PC-9 (cell line): ENCODE measurements around the gene CHMP4B. TPM values are rescaled to one million over a fixed set of nuclear protein-coding genes. Genes with fewer than 3 reads are reported as not detected.

ENCODE experiments used
- BruUV-seq: library from RNA; stranded (reverse); fragments of 400-500 nt; replicated peaks from 2 replicates; lab custom pipeline; 2021; lab: Mats Ljungman, UMichigan
- CTCF ChIA-PET: fragments of 300-600 bp; sonication (Branson Sonifier 250); formaldehyde crosslinking; loops from one replicate; lab custom pipeline; 2022; ENCODE audit warnings: antibody characterized with exemption; lab: Charles Lee
- POLR2A ChIA-PET: fragments of 300-600 bp; sonication (Branson Sonifier 250); formaldehyde crosslinking; loops from one replicate; lab custom pipeline; 2022; ENCODE audit warnings: antibody characterized with exemption; ENCODE audit not compliant: unreplicated experiment; lab: Charles Lee
- DNase-seq, 2 experiments: peaks; one replicate each; pipeline versions ENCODE4 v3.0.0 to v3.0.0-alpha.2; 2015 to 2022; ENCODE audit warnings: mixed read lengths in 1 of 2
- H2AFZ ChIP-seq: fragments of 200-600 bp; sonication (generic); 2 replicates; pipeline ENCODE4 v1.8.1; 2017; ENCODE audit warnings: antibody characterized with exemption
- H3F3A ChIP-seq: fragments of 200-600 bp; sonication (generic); 2 replicates; pipeline ENCODE4 v1.8.1; 2017; ENCODE audit warnings: antibody characterized with exemption, mild to moderate bottlenecking, low read depth; ENCODE audit not compliant: insufficient read depth
- H3K27ac ChIP-seq: fragments of 200-600 bp; sonication (generic); 2 replicates; pipeline ENCODE4 v1.6.1; 2016; ENCODE audit warnings: mixed run types
- H3K27me3 ChIP-seq: fragments of 200-600 bp; sonication (generic); 2 replicates; pipeline ENCODE4 v1.6.1; 2016; ENCODE audit warnings: low read depth, mixed run types; ENCODE audit not compliant: insufficient read depth
- H3K36me3 ChIP-seq: fragments of 200-600 bp; sonication (generic); 2 replicates; pipeline ENCODE4 v1.6.1; 2016; ENCODE audit warnings: low read depth, mixed run types
- H3K4me1 ChIP-seq: fragments of 200-600 bp; sonication (generic); replicated peaks from 2 replicates; pipeline ENCODE4 v1.6.1; 2016; ENCODE audit warnings: mixed run types; ENCODE audit not compliant: insufficient read depth
- H3K4me2 ChIP-seq: fragments of 200-600 bp; sonication (generic); 2 replicates; pipeline ENCODE4 v1.6.1; 2017; ENCODE audit warnings: mixed run types
- H3K4me3 ChIP-seq: fragments of 200-600 bp; sonication (generic); 2 replicates; pipeline ENCODE4 v1.6.1; 2016; ENCODE audit warnings: mixed run types
- H3K79me2 ChIP-seq: fragments of 200-600 bp; sonication (generic); 2 replicates; pipeline ENCODE4 v1.6.1; 2017; ENCODE audit warnings: low read depth, mixed run types
- H3K9me2 ChIP-seq: fragments of 200-600 bp; sonication (generic); 2 replicates; pipeline ENCODE4 v1.8.1; 2017; ENCODE audit warnings: mild to moderate bottlenecking; ENCODE audit not compliant: insufficient read depth
- H3K9me3 ChIP-seq: fragments of 200-600 bp; sonication (generic); 2 replicates; pipeline ENCODE4 v1.8.1; 2016; ENCODE audit warnings: low read depth; ENCODE audit not compliant: insufficient read depth
- H4K20me1 ChIP-seq: fragments of 200-600 bp; sonication (generic); 2 replicates; pipeline ENCODE4 v1.8.1; 2017; ENCODE audit not compliant: insufficient read depth
- EZH2 ChIP-seq: fragments of 200-600 bp; sonication (generic); IDR thresholded peaks from 2 replicates; pipeline ENCODE4 v1.8.0; 2017; ENCODE audit warnings: antibody characterized with exemption, low read depth
- intact Hi-C: fragments of 100-400 bp; cut with micrococcal nuclease; formaldehyde crosslinking; loops from one replicate; pipeline ENCODE4 v1.10.0; 2022; ENCODE audit not compliant: unreplicated experiment
- total RNA-seq: library from RNA; stranded (reverse); gene quantifications from 2 replicates; pipeline ENCODE4 v1.2.3, GENCODE V29; 2021
- TF ChIP-seq, protein P1 (sequence below): fragments of 200-600 bp; sonication (generic); conservative IDR thresholded peaks from 2 replicates; pipeline ENCODE4 v1.6.1; 2017; ENCODE audit warnings: mixed run types, antibody characterized with exemption, mild to moderate bottlenecking, moderate library complexity

CHMP4B gene
- total RNA-seq, 1 experiment from 2014 or later, result 180 TPM

DNA sequence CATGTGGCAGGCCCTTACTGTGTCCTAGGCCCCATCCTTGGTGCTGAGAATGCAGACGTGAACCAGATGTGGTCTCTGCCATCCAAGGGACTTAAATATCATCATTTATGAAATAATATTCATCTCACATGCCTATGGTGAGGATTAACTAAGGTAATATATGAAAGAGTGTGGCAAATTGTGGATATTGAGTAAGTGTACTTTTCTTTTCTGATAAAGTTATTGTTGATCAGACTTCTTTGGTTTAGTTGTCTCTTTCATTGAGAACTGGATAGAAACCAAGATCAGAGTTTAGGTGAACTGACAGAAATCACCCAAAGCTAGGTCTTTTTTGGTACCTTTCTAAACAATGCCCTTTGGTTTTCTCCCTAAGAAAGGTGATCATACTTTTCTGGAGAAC lies 5.0 kb downstream of the CHMP4B start:
- ChIA-PET CTCF (no interaction called here), POLR2A (no interaction called here)
- peaks cover 32% of the 10 kb centered on the region for H3K36me3 ChIP-seq

DNA sequence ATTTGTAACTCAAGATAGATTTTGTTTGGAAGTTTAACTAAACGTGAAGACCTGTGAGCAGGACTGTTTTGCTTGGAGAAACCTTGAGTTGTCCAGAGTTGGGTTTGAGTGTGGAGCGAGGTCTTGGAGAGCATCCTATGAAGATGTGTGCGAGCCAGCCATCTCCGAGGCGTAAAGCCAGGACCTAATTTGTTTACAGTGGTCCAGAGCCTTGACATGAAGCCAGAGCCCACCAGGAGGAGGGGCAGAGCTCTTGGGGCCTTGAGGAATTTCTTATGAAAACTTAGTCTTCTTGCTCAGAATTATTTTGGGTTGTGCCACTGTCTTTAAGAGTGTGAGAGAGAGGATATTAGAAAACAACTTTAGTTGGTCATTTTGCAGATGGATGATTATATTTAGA lies 6.3 kb downstream of the CHMP4B start:
- peaks cover 36% of the 10 kb centered on the region for H3K4me1 ChIP-seq
- ChIA-PET CTCF (no interaction called here), POLR2A (no interaction called here)
- DNase-seq, result no peak
- H3K79me2 ChIP-seq, result peaks cover 100% of the 10 kb centered on the region
- peaks cover 27% of the 10 kb centered on the region for H3F3A ChIP-seq
- H3K9me2 ChIP-seq, result no peaks in the 10 kb centered on the region
- no TSS peak for BruUV-seq
- H3K4me2 ChIP-seq, result no peak overlapping the region
- TF ChIP-seq, protein P1, sequence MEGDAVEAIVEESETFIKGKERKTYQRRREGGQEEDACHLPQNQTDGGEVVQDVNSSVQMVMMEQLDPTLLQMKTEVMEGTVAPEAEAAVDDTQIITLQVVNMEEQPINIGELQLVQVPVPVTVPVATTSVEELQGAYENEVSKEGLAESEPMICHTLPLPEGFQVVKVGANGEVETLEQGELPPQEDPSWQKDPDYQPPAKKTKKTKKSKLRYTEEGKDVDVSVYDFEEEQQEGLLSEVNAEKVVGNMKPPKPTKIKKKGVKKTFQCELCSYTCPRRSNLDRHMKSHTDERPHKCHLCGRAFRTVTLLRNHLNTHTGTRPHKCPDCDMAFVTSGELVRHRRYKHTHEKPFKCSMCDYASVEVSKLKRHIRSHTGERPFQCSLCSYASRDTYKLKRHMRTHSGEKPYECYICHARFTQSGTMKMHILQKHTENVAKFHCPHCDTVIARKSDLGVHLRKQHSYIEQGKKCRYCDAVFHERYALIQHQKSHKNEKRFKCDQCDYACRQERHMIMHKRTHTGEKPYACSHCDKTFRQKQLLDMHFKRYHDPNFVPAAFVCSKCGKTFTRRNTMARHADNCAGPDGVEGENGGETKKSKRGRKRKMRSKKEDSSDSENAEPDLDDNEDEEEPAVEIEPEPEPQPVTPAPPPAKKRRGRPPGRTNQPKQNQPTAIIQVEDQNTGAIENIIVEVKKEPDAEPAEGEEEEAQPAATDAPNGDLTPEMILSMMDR, result no peak
- no peak for TF ChIP-seq EZH2
- H3K36me3 ChIP-seq, result peaks cover 32% of the 10 kb centered on the region
- H3K27ac ChIP-seq, result no peak overlapping the region
- no peaks in the 10 kb centered on the region for H3K9me3 ChIP-seq
- no peak overlapping the region for H2AFZ ChIP-seq
- H3K27me3 ChIP-seq, result no peaks in the 10 kb centered on the region
- no peak overlapping the region for H3K4me3 ChIP-seq
- H4K20me1 ChIP-seq, result peaks cover 91% of the 10 kb centered on the region
- intact Hi-C loops, result loop anchor here (10.0 kb wide), 1 partner anchor 247 kb away; no protein-coding TSS in a partner anchor

More for the DNA sequence above, 5.0 kb downstream of the CHMP4B start:
- no TSS peak for BruUV-seq
- Histone ChIP-seq H4K20me1 (peaks cover 81% of the 10 kb centered on the region), H3K27ac (no peak overlapping the region), H3K4me2 (0 out of 2 replicates have a peak overlapping the region, but pooled peaks have one; percentile 96), H3K79me2 (peaks cover 100% of the 10 kb centered on the region), H3F3A (peaks cover 36% of the 10 kb centered on the region), H3K9me2 (no peaks in the 10 kb centered on the region), H2AFZ (no peak overlapping the region), H3K4me1 (peaks cover 36% of the 10 kb centered on the region), H3K4me3 (no peak overlapping the region), H3K27me3 (no peaks in the 10 kb centered on the region), H3K9me3 (no peaks in the 10 kb centered on the region)
- TF ChIP-seq, protein P1, result no peak
- no peak for TF ChIP-seq EZH2
- no peak for DNase-seq
- intact Hi-C loops, result loop anchor here (10.0 kb wide), 1 partner anchor 249 kb away; no protein-coding TSS in a partner anchor

DNA sequence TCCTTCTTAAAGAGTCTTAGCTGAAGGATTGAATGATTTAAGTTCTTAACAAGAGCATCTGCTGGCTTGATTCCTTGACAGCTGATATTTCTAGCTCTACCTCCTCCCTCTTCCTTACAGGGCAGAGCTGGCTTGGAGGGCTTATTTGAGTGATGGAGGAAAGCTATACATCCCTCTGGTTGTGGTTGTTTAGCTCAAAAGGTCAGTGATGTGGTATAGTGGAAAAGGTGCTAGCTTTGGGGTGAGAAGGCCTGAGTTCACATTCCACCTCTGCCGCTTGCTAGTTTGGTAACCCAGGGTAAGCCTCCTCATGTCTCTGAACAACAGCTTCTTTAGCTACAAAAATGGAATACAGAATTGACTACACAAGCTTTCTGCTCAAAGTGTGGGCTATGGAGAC lies 8.3 kb downstream of the CHMP4B start:
- Histone ChIP-seq H3K4me1 (peaks cover 23% of the 10 kb centered on the region), H4K20me1 (peaks cover 96% of the 10 kb centered on the region)

More for the DNA sequence above, 8.3 kb downstream of the CHMP4B start:
- Histone ChIP-seq H3K4me3 (no peak overlapping the region), H2AFZ (no peak overlapping the region), H3K27me3 (no peaks in the 10 kb centered on the region), H3K27ac (no peak overlapping the region), H3K36me3 (peaks cover 32% of the 10 kb centered on the region), H3F3A (peaks cover 31% of the 10 kb centered on the region; the same call in 1 of the 2 replicates), H3K79me2 (peaks cover 100% of the 10 kb centered on the region), H3K4me2 (no peak overlapping the region), H3K9me2 (no peaks in the 10 kb centered on the region), H3K9me3 (no peaks in the 10 kb centered on the region)
- CTCF ChIA-PET, result no interaction called here
- intact Hi-C loops, result loop anchor here (10.0 kb wide), 1 partner anchor 245 kb away; no protein-coding TSS in a partner anchor
- POLR2A ChIA-PET, result no interaction called here
- no peak for TF ChIP-seq EZH2
- TF ChIP-seq, protein P1, result no peak
- no TSS peak for BruUV-seq
- no peak for DNase-seq
